HepG2 (cell line): ENCODE results near the gene FCHO1. TPM values are rescaled to one million over a fixed set of nuclear protein-coding genes. Genes with fewer than 3 reads are reported as not detected.

Experiments used
- ATAC-seq: fragments of 200-7000 bp; cut with Tn5 transposase; 3 replicates; pipeline ENCODE4 v1.9.1; 2020; ENCODE audit warnings: mild to moderate bottlenecking, moderate library complexity
- BruUV-seq: library from RNA; stranded (reverse); fragments of 400-500 nt; replicated peaks from 2 replicates; lab custom pipeline; 2021; lab: Mats Ljungman, UMichigan
- CTCF ChIA-PET: fragments of 300-600 bp; formaldehyde crosslinking; extraction: SDS; loops from one replicate; lab custom pipeline; 2021; ENCODE audit warnings: low total read pairs, inconsistent platforms, low intra/inter-chr PET ratio; lab: Yijun Ruan, JAX
- POLR2A ChIA-PET: fragments of 350-600 bp; sonication (Branson Sonifier 250); formaldehyde crosslinking; loops from one replicate; lab custom pipeline; 2020; ENCODE audit warnings: antibody characterized with exemption, inconsistent platforms; lab: Yijun Ruan, JAX
- DNase-seq: peaks from one replicate; pipeline ENCODE4 v3.0.0-alpha.2; 2015; ENCODE audit warnings: low spot score
- FAIRE-seq: peaks from 3 replicates; lab custom pipeline; 2011; peaks lifted over from hg19 to GRCh38; lab: Jason Lieb, UNC
- H2AFZ ChIP-seq: one replicate; pipeline ENCODE4 v1.6.1; 2011; ENCODE audit warnings: low read length, inconsistent platforms
- H3K27ac ChIP-seq: fragments of 300-600 bp; 3 replicates; pipeline ENCODE4 v1.8.0; 2011; ENCODE audit warnings: mixed run types, mild to moderate bottlenecking, mixed read lengths, low read length, inconsistent platforms; ENCODE audit not compliant: insufficient read depth; ENCODE audit errors: extremely low read length
- H3K27me3 ChIP-seq, 2 experiments: fragments of 200-600 bp in 1 of 2; 2 replicates in 1 of 2; 3 replicates in 1 of 2; pipeline versions ENCODE4 v1.6.0 to v1.8.0; 2011; ENCODE audit warnings: low read length in 2 of 2, mild to moderate bottlenecking in 2 of 2, moderate library complexity in 2 of 2, inconsistent platforms in 1 of 2; ENCODE audit not compliant: insufficient read depth in 2 of 2, control insufficient read depth in 1 of 2
- H3K36me3 ChIP-seq, 2 experiments: fragments of 200-600 bp in 1 of 2; replicated peaks in 1 of 2; 2 replicates in 1 of 2; 3 replicates in 1 of 2; pipeline versions ENCODE4 v1.5.1 to v1.8.0; 2011; ENCODE audit warnings: low read length in 2 of 2, inconsistent platforms in 1 of 2; ENCODE audit not compliant: insufficient read depth in 2 of 2, control insufficient read depth in 1 of 2
- H3K4me1 ChIP-seq: 2 replicates; pipeline ENCODE4 v1.5.1; 2012; ENCODE audit warnings: low read length, inconsistent platforms; ENCODE audit not compliant: insufficient read depth
- H3K4me2 ChIP-seq: 2 replicates; pipeline ENCODE4 v1.6.0; 2011; ENCODE audit warnings: low read depth, low read length, inconsistent platforms
- H3K4me3 ChIP-seq, 3 experiments: fragments of 200-600 bp in 1 of 3; sonication (generic), shearing (Covaris generic) in 1 of 3; replicated peaks in 1 of 3; 2 replicates each; pipeline ENCODE4 v1.5.1; 2011 to 2016; ENCODE audit warnings: low read length in 3 of 3, inconsistent platforms in 2 of 3, low read depth in 2 of 3, mild to moderate bottlenecking in 2 of 3, control low read depth in 1 of 3, mixed read lengths in 1 of 3; ENCODE audit not compliant: insufficient read depth in 1 of 3
- H3K79me2 ChIP-seq: one replicate; pipeline ENCODE4 v1.6.1; 2011; ENCODE audit warnings: low read length, inconsistent platforms; ENCODE audit not compliant: insufficient read depth
- H3K9ac ChIP-seq: 2 replicates; pipeline ENCODE4 v1.6.0; 2011; ENCODE audit warnings: mild to moderate bottlenecking, low read depth, low read length, inconsistent platforms; ENCODE audit not compliant: insufficient read depth
- H3K9me3 ChIP-seq: 2 replicates; pipeline ENCODE4 v1.5.1; 2012; ENCODE audit warnings: mild to moderate bottlenecking, low read length
- H4K20me1 ChIP-seq: 2 replicates; pipeline ENCODE4 v1.6.0; 2011; ENCODE audit warnings: inconsistent platforms, mild to moderate bottlenecking, low read length, moderate library complexity; ENCODE audit not compliant: insufficient read depth
- HNRNPUL1 ChIP-seq: fragments of 200-400 bp; formaldehyde crosslinking; IDR thresholded peaks from 2 replicates; pipeline ENCODE4 v1.6.1; 2017; ENCODE audit warnings: low read depth, mild to moderate bottlenecking, low read length, moderate library complexity
- SOX13 ChIP-seq, 3 experiments: fragments of 450-650 bp in 1 of 3; sonication (generic) in 1 of 3; formaldehyde crosslinking in 1 of 3; IDR thresholded peaks in 2 of 3; conservative IDR thresholded peaks in 1 of 3; 2 replicates each; pipeline versions ENCODE4 v1.5.0 to v1.6.1; 2016 to 2020; ENCODE audit warnings: antibody characterized with exemption in 1 of 3, mild to moderate bottlenecking in 1 of 3, missing compliant biosample characterization in 1 of 3, missing genetic modification reagents in 1 of 3, moderate library complexity in 1 of 3
- THAP7 ChIP-seq: sonication (generic); formaldehyde crosslinking; IDR thresholded peaks from 2 replicates; pipeline ENCODE4 v1.8.1; 2023; ENCODE audit warnings: mild to moderate bottlenecking, missing genetic modification reagents
- ZNF34 ChIP-seq: sonication (generic); formaldehyde crosslinking; IDR thresholded peaks from 2 replicates; pipeline ENCODE4 v1.4.0; 2020; ENCODE audit warnings: mild to moderate bottlenecking, missing genetic modification reagents, borderline replicate concordance
- ZNF589 ChIP-seq: sonication (generic); formaldehyde crosslinking; conservative IDR thresholded peaks from 2 replicates; pipeline ENCODE4 v1.8.0; 2022; ENCODE audit warnings: mild to moderate bottlenecking, moderate library complexity, missing genetic modification reagents
- ZNF740 ChIP-seq: sonication (generic); formaldehyde crosslinking; IDR thresholded peaks from 2 replicates; pipeline ENCODE4 v1.4.0; 2020; ENCODE audit warnings: missing genetic modification reagents
- ZNF761 ChIP-seq: sonication (generic); formaldehyde crosslinking; conservative IDR thresholded peaks from 2 replicates; pipeline ENCODE4 v1.4.0; 2020; ENCODE audit warnings: mild to moderate bottlenecking, missing genetic modification reagents
- whole genome bisulfite sequencing: methylation state at CpG from one replicate; pipeline ENCODE4 v1.1.6; 2017; ENCODE audit warnings: low lambda C conversion rate; 5-methylcytosine and 5-hydroxymethylcytosine counted together
- in situ Hi-C: cut with HindIII; loops from 2 replicates; pipeline ENCODE4 v1.10.0; 2017; ENCODE audit warnings: low pct_unique_long_range_greater_than_20kb; ENCODE audit not compliant: extremely low pct_ligation_motif_present
- intact Hi-C: fragments of 100-400 bp; cut with micrococcal nuclease; formaldehyde crosslinking; loops from one replicate; pipeline ENCODE4 v1.10.0; 2022; ENCODE audit not compliant: unreplicated experiment
- polyA plus RNA-seq, 8 experiments: library from polyadenylated mRNA; depleted of rRNA in 3 of 8; stranded (reverse) in 7 of 8; unstranded in 1 of 8; fragments of >200 nt; fragmentation: Illumina TruSeq in 4 of 8; extraction: Trizol in 4 of 8; gene quantifications; 2 replicates each; pipeline versions ENCODE4 v1.2.1 to v1.2.3, GENCODE V29; 2011 to 2016; ENCODE audit warnings: low read depth in 4 of 8, missing spikeins in 1 of 8, mixed read lengths in 1 of 8; ENCODE audit not compliant: insufficient read depth in 1 of 8
- total RNA-seq, 5 experiments: library from RNA; depleted of rRNA; stranded (reverse); fragments of >200 nt; fragmentation: Illumina TruSeq; extraction: Trizol; gene quantifications; 2 replicates each; pipeline ENCODE4 v1.2.3, GENCODE V29; 2016; ENCODE audit warnings: low read depth in 1 of 5
- TF ChIP-seq, protein P1 (sequence below): IDR thresholded peaks from 2 replicates; pipeline ENCODE4 v1.6.1; 2016; ENCODE audit warnings: missing genetic modification reagents, missing compliant biosample characterization
- TF ChIP-seq, protein P2 (sequence below): fragments of 450-650 bp; IDR thresholded peaks from 2 replicates; pipeline ENCODE4 v1.6.1; 2016

The FCHO1 gene
- total and polyA plus RNA-seq, 2 of the 13 experiments (the other 11 are each of a cell fraction or from before 2014, with no cell fraction given) = 1.3 to 3.1 TPM

DNA sequence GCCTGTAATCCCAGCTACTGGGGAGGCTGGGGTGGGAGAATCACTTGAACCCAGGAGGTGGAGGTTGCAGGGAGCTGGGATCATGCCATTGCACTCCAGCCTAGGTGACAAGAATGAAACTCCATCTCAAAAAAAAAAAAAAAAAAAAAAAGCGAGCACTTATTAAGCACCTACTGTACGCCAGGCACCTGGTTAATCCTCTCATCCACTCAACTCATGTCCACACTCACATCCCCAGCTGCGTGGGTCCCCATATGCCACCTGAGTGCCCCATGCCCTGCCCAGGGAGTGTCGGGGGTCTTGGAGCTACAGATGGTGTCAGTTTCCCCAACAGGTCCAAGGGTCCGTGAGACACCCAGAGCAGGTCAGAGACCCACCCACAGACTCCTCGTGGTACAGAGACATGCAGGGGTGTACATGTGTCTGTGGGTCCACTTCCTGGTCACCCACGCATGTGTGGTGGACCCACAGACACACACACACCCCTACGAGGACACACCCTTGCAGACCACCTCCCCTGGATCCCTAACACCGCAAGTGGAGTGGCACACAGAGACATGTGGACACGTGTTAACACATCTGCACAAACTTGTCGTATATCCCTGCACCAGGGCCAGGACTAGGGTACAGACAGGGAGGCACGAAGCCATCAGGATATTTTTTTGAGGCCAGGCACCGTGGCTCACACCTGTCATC lies 66.5 kb downstream of the FCHO1 start:
- WGBS = 35% methylated on average over 8 of the region's 13 CpGs
- Histone ChIP-seq H3K79me2 (no peaks in the 10 kb centered on the region), H3K27me3 (no peaks in the 10 kb centered on the region), H3K9ac (no peak overlapping the region), H3K4me3 (no peak overlapping the region), H2AFZ (no peak overlapping the region), H3K36me3 (no peaks in the 10 kb centered on the region), H3K4me1 (no peaks in the 10 kb centered on the region), H3K27ac (no peak overlapping the region), H3K4me2 (no peak overlapping the region), H4K20me1 (no peaks in the 10 kb centered on the region), H3K9me3 (no peaks in the 10 kb centered on the region)
- DNase-seq (no peak), ATAC-seq (no peak), FAIRE-seq (no peak)
- TF ChIP-seq HNRNPUL1 = no peak
- TF ChIP-seq ZNF34 (CRISPR knock-in tag) = no peak
- no peak for TF ChIP-seq SOX13 (IDR thresholded peaks at IDR 0.05)
- TF ChIP-seq SOX13 (CRISPR knock-in tag; conservative IDR thresholded peaks at IDR 0.05 in 1 of 2, IDR thresholded peaks at IDR 0.05 in 1 of 2) = no peak
- no peak for TF ChIP-seq ZNF589 (CRISPR knock-in tag)
- TF ChIP-seq, protein P1, sequence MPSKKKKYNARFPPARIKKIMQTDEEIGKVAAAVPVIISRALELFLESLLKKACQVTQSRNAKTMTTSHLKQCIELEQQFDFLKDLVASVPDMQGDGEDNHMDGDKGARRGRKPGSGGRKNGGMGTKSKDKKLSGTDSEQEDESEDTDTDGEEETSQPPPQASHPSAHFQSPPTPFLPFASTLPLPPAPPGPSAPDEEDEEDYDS (CRISPR knock-in tag) = no peak
- TF ChIP-seq ZNF740 (CRISPR knock-in tag) = no peak
- TF ChIP-seq ZNF761 = no peak
- no peak for TF ChIP-seq THAP7 (CRISPR knock-in tag)
- TF ChIP-seq, protein P2, sequence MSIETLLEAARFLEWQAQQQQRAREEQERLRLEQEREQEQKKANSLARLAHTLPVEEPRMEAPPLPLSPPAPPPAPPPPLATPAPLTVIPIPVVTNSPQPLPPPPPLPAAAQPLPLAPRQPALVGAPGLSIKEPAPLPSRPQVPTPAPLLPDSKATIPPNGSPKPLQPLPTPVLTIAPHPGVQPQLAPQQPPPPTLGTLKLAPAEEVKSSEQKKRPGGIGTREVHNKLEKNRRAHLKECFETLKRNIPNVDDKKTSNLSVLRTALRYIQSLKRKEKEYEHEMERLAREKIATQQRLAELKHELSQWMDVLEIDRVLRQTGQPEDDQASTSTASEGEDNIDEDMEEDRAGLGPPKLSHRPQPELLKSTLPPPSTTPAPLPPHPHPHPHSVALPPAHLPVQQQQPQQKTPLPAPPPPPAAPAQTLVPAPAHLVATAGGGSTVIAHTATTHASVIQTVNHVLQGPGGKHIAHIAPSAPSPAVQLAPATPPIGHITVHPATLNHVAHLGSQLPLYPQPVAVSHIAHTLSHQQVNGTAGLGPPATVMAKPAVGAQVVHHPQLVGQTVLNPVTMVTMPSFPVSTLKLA = peak; percentile 48
- in situ Hi-C loops = no loop called here
- no TSS peak for BruUV-seq
- POLR2A ChIA-PET = interaction anchor here (0.7 kb wide), 1 partner anchor 24 kb away, joined by 4 read pairs; no protein-coding TSS in a partner anchor
- CTCF ChIA-PET = no interaction called here
- intact Hi-C loops = no loop called here
